HCEC 1CT (cell line): Measurements from ENCODE around the gene CTSA.

Source experiments
- DNase-seq: peaks from one replicate; pipeline ENCODE4 v3.0.0-alpha.2; 2017

Gene CTSA

GRCh38 chr20:45944151-45944964 is 53.2 kb downstream of the CTSA start:
- peak; percentile 35 for DNase-seq

DNA sequence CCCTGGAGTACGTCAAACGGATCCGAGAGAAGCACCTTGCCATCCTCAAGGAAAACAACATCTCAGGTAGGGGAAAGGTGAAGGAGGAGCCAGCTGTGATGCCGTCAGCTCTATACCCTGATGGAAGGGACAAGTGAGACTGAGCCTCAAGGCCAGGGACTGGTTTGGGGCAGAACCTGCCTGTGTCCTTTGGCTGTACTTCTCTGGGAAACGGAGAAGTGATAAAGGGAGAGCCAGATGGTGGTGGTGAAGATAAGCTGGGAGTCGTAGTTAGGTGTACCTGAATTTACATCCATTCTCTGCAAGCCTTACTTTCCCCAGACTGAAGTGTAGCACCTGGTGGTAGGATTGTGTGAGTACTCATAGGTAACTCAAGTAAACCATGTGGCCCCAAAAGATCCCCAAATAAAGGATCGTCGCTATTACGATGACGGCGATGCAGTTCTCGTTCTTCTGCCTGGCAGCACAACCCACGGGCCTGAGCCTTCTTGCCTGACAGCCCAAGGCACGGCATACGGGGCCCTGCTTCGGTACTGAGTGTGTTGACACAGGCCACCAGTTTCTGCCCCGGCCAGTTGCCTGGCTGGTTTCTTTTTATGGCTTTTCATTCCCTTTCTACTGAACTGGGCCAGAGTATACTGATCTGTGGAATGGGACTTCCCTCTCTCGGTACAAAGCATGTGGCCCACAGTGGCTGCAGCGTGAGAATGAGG is 54.0 kb downstream of the CTSA start:
- DNase-seq: no peak

DNA sequence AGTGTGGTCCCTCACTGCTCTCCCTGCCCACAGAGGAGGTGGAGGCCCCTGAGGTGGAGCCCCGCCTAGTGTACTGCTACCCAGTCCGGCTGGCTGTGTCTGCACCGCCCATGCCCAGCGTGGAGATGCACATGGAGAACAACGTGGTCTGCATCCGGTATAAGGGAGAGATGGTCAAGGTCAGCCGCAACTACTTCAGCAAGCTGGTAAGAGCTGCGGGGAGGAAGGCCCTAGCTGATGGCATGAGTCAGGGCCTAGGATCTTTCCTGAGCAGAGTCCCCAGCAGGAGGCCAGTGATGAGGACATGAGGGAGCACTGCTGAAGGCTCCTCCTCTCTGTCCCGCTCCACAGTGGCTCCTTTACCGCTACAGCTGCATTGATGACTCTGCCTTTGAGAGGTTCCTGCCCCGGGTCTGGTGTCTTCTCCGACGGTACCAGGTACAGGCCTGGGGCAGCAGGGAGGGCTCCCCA is 54.6 kb downstream of the CTSA start:
- DNase-seq: peak; percentile 20

DNA sequence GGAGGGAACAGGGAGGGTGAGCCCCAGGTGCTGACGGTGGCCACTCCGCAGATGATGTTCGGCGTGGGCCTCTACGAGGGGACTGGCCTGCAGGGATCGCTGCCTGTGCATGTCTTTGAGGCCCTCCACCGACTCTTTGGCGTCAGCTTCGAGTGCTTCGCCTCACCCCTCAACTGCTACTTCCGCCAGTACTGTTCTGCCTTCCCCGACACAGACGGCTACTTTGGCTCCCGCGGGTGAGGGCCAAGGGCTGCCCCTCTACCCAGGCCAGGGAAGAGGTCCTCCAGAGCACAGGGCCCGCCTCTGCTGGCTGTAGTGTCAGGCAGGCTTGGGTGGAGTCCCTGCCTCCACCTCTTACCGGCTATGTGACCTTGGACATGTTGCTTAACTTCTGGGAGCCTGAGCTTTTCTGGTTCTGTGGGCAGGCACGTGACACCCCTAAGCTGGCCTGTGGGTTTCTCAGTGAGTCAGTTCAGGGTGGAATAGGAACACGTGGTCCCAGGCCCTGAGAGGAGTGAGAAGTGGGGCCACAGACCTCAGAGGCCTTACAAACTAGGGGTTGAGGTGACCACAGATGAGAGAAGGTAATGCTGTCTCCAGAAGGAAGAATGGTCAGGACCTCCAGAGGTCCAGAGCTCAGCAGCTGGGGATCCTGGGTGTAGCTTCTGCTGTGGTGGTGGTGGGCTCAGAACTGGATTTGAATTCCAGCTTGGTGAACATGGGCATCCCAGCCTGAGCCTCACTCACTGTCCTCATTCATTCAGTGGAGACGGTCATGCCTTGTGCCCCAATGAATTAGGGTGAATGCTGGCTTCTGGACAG is 55.2 kb downstream of the CTSA start:
- peak; percentile 82 for DNase-seq

- DNase-seq: no peak
Measured at GRCh38 chr20:45947110-45947866, 56.2 kb downstream of the CTSA start.

DNA sequence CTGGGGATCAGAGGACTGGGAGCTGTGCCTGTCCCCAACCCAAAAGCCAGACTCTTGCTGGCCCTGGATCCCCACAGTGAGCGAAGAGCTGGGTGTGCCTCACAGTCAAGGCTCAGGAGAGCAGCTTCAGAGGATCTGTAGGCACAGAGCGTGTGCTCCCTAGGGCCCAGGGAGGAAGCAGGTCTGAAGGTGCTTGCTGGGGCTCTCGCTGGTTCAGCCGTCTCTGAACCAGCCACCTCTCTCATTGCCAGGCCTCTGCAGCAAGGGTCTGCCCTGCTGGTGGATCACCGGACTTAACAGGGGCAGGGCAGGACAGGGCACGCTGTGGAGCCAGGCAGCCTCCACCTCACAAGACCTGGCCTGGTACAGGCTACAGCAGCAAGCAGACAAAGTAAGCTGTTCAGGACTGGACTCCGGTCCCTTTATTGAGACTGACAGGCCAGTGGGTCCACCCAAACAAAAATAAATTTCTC is 57.2 kb downstream of the CTSA start:
- DNase-seq: no peak
